Measurements from ENCODE around the gene HM13. TPM values are rescaled to one million over a fixed set of nuclear protein-coding genes. Genes with fewer than 3 reads are reported as not detected.
"Not testable (repeated sequence)": the region's sequence is repeated elsewhere in the genome, so short reads cannot be mapped to it uniquely, and the experiment has no call there.

Gene HM13
- polyA plus RNA-seq, 10 donors, result 70.3 to 105 (median 79.2) TPM

DNA sequence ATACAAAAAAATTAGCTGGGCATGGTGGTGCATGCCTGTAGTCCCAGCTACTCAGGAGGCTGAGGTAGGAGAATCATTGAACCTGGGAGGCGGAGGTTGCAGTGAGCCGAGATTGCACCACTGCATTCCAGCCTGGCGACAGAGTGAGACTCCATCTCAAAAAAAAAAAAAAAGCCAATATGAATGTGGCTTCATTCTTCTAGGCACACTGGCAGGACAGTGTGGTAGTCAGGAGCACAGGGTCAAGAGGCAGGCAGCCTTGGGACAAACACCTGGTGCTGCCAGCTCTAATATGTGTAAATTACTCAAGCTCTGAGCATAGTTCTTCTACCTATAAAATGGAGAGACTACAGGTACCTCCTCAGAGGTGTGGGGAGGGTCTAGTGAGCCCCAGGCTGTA is 25.4 kb downstream of the HM13 start:
- DNase-seq, result not testable (repeated sequence)

DNA sequence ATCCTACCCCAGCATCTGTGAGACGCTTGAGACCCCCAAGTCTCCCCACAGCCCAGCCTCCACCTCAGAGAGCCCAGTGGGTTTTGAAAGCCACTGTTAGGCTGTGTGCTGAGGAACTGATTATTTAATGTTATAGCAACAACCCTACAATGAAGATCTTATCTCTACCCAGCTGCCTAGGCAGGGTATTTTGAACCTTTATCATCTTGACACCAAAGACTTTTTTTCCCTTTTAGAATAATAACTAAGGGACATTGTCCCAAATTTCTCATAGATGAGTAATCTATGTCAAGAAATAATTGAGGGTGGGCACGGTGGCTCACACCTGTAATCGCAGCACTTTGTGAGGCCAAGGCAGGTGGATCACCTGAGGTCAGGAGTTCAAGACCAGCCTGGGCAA is 26.2 kb downstream of the HM13 start:
- DNase-seq, result no peak

DNA sequence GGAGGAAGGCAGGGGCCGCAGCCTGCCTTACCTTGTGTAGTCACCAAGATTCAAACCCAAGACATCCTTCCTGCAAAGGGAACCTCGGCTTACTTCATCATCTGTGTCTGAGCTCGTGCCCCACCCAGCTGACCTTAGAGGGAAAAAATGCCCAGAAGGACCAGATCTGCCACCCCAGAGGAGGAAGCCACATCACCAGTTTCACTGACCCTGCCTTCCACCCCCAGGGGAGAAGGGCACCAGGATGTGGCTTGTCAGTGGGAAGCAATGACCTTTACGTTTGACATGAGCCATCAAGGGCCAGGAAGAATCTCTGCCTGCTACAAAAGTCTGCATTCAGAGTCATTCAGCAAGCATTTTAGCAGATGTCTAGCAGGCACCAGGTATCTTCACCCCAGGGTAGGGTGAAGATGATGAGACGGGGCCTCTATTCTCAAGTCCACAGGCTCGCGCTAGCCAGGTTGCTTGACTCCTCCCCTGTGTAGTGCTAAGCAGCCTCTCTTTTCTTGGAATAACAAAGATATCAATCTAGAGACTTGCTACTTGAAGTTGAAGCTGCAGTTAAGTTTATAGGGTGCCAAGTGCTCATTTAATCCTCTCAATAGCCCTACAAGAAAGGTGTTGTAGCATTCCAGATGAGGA is 28.1 kb downstream of the HM13 start:
- no peak for DNase-seq

DNA sequence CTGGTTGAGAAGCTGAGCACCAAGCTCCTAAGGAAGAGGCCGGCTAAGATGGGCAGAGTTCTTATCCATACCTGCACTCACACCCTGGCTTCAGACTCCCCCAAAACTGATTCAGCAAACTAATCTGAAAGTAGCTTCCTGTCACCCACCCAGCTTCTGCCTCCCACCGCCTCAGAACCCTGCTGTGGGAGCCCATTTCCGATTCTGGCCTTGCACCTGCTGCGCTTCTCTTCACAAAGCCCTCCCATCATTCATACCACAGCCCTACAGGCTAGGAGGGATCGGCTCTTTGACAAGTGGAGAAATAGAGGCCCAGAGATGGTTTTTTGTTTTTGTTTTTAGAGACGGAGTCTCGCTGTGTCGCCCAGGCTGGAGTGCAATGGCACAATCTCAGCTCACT is 28.7 kb downstream of the HM13 start:
- DNase-seq, result no peak

DNA sequence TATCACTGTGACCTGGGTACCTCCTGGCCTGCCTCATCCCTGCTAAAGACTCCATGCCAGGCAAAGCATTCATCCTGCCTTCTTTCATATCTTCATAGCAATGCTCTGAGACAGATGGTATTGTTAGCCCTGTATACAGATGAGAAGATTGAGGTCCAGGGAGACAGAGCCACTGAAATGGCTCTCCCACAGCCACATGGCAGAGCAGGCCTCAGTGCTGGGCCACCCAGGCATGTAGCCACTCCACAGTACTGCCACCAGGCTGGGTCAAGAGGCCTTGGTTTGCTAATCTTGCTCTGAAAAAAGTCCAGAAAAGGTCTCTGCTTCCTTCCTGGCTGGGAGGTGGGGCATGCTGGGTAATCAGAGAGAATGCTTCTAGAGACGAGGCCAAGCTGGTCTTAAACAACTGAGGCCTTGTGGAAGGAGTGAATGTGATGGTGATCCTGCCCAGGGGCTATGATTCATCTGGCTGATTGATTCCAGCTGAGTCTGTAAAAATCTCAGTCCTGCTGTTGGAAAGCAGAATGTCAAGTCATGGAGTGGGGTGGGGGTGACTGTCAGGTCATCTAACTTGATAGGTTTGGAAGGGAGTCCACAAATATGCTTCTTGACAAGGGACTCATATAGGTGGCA is 29.8 kb downstream of the HM13 start:
- peak; percentile 44 to 93 (median 65) for DNase-seq

DNA sequence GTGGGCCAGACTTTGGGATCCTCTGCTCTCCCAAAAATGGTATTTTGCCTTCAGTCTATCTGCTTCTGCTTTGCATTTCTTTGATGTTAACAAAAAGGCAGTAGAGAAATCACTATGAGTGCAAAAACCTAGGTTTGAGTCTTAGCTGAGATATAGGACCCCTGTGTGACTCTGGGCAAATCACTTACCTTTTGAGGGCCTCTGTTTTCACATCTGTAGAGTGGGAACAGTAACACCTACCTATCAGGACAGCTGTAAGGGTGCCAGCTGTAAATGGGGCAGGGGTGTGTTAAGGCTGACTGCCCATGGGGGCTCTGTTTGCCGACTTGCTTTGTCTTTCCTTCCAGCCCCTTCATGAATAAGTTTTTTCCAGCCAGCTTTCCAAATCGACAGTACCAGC is 30.4 kb downstream of the HM13 start:
- no peak for DNase-seq

DNA sequence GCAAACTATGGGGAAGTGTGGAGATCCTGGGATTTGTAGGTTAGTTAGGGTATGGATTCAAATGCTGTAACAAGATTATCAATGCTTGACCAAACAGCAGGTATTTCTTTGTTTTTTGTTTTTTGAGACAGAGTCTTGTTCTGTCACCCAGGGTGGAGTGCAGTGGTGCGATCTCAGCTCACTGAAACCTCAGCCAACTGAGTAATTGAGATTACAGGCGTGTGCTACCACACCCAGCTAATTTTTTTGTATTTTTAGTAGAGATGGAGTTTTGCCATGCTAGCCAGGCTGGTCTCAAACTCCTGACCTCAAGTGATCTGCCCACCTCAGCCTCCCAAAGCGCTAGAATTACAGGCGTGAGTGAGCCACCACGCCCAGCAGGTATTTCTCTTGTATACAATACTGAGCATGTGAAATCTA is 31.4 kb downstream of the HM13 start:
- not testable (repeated sequence) for DNase-seq

DNA sequence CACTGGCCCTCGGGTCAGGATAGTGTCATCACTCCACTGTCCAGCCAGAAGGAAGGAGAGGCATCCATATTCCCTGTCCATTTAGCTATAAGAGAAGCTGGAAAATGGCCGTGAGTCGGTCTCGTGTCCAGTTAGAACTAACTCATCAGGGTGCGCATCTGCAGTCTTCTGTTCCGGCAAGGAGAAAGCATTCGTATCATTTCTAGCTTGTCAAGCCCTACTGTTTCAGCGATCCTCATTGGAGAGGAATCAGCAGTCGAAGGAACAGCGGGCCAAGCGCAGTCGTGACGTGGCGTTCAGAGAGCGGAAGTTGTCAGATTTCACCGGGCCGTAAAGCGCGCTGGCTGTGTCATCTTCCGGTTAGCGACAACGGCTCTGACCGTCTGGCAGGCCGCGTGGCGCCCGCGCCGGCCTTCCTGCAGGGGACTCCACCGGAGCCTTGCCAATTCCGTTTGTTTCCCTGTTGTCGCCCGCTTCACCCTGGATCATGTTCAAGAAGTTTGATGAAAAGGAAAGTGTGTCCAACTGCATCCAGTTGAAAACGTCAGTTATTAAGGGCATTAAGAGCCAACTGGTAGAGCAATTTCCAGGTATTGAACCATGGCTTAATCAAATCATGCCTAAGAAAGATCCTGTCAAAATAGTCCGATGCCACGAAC is 32.9 kb downstream of the HM13 start:
- peak; percentile 86 to 95 (median 92) for DNase-seq

DNA sequence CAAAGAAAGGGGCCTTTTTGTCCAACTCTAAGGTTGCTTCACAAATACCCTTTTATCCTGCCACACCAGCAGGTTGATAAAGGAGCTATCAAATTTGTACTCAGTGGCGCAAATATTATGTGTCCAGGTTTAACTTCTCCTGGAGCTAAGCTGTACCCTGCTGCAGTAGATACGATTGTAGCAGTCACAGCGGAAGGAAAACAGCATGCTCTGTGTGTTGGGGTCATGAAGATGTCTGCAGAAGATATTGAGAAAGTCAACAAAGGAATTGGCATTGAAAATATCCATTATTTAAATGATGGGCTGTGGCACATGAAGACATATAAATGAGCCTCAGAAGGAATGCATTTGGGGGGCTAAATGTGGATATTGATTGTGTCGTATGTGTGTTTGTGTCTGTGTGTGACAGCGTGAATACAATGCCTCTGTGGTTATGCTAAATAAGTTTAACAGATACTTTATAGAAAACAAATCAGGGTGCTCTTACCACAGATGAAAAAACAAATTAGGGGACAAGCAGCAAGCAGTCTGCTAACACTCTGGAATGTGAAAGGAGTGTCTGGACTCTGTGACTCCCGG is 33.6 kb downstream of the HM13 start:
- no peak for DNase-seq

DNA sequence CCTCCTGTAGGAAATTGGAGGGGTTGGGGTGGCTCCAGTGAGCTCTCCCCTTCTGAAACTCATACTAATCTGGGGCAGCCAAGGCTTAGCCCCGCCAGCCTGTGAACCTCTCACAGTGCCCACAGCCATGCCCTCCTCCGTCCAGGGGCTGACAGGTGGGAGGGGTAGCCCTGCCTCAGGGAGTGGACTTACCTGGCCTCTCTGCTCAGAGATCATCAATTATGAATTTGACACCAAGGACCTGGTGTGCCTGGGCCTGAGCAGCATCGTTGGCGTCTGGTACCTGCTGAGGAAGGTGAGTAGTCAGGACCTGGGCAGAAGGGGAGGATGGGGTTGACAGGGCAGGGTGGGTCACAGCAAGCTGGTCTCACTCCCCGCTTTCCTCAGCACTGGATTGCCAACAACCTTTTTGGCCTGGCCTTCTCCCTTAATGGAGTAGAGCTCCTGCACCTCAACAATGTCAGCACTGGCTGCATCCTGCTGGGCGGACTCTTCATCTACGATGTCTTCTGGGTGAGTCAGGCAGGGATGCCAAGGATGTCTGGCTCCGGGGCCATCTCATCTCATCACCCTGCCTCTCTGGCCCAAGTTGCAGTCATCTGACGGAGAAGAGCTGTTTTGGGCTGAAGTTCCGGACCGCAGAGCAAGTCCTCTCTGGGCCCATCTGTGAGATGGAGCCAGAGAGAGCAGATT is 34.7 kb downstream of the HM13 start:
- DNase-seq, result no peak

DNA sequence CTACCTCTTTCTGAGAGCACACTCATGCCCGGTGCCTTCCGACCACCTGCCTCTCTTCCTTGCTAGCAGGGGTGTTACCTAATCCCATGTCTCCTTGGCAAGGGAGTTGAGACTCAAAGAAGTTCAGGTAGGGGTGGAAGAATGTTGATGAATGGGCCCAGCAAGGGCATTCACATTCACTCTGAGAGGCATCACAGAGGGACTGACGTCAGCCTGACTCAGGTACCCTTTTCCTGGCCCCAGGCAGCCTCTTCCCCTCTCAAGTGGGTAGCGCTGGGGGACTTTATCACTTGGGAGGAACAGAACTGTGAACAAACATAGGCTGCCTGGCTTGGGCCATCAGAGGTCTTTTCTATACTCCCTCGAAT is 35.3 kb downstream of the HM13 start:
- no peak for DNase-seq

DNA sequence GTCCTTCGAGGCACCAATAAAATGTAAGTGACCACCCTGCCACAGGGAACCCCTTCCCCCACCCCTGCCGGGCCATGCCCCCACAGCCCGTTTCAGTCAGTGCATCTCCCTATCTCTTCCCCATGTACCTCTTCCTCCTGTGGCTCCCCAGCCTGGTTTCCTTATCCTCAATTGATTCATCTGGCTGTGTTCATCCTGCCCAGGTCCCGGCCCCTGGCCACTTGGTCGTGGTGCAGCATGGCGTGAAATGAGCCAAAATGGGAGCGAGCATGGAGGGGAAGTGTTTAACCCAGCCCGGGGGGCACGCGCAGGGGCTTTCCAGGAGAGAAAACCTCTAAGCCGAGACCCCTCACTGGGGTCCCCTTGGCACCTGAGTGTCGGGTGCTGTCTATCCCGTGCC is 35.9 kb downstream of the HM13 start:
- no peak for DNase-seq

DNA sequence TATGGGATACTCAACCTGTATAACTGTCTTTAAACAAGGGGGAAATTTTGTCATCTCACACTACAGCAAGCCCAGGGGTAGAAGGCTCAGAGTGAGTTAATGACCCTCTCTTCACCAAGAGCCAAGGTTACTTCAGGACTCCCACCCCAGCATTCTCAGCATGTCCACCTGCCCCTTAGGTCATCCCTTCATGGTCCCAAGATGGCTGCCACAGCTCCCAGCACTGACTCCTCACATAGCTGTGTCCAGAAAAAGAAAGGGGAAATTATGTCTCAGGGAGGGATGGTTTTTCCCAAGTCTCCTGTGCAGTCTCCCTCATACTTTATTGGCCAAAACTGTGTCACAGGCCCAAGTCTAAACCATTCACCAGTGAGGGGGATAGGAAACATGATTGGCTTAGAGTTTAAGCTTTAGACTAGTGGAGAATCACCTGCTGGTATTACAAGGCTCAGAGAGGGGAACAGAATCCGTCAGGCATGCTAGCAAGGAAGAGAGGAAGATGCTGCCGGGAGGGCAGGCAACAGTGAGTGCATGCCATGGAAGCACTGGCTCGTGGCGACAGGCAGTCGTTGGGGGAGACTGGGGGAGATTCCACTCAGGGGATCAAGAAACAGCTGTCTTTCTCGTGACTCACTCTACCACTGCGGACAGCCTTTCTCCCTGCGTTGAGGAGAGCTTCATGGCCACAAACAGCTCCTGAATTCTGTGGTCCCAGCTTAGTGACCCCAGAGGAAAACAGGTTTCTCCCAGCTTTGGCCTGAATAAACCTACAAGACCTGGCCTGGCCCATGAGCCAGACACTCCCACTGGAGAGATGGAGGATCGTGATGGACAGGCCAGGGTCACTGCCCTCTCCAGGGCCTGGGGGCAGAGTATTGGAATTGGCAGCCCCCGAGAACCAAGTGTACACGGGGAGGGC is 37.2 kb downstream of the HM13 start:
- DNase-seq, result no peak

DNA sequence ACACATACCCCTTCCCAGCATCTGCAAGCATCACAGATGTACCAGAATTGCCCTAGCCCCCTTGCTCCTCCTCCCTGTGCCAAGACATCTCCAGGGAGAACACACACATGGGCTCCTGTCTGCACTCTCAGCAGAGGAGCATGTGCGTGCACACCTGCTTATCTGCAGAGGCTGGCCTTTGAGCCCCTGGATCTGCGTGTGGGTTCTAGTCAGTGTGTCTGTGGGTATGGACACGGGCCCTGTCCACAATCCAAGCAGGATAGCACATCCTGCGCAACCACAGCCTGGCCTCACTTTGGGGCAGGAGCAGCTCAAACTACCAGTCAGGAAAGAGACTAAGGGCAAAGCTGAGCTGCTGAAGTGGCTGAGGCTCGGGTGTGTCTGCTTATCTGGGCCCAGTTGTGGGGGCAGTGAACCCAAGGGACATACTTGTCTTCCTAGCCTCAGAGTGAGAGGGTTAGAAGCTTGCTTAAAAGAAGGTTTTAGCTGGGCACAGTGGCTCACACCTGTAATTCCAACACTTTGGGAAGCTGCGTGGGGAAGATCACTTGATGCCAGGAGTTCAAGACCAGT is 41.0 kb downstream of the HM13 start:
- DNase-seq, result no peak

DNA sequence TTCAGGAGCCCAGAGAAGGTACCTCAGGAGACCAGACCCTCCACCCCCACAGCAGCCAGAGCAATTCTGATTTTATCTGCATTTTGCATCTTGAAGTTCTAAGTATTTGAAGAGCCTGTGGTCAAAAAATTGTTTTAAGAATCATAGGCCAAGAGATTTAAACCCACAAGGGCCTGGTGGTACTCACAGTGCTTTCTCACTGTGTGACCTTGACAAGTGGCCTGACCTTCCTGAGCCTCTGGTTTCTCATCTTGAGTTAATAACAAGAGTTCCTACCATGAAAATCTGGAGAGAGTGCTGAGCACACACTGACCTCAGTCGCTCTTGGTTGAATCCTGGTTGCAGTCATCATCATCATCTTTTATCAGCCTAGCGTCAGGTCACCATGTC is 45.5 kb downstream of the HM13 start:
- no peak for DNase-seq

DNA sequence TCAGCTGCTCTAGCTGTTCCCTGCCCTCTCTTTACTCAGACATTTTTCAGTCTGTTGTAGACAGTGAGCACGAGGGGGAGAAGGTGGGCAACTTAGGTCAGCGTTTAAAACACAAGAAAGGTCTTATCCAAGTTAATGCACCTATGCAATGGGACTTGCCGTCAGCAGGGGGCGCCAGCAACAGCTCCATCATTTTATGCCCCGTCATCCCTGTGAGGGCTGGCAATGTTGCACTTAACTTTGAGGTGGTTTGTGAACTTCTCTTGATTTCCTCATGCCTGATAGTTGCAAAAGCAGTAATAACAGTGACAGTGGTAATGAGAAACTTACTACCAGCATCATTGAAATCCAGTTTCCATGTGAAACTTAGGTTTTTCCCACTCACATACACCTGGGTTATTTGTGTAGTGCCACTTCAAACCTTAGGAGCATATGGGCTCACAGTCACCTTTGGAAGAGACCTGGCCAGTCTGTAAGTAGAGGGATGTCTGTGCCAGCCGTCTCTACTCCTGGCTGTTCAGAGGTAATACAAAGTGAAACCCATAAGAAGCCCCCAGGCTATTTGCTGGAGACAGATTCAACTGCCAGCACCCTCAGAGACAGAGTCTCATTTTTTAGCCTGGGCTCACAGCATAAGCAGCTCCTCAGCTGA is 46.0 kb downstream of the HM13 start:
- peak; percentile 51 to 63 (median 52) for DNase-seq

DNA sequence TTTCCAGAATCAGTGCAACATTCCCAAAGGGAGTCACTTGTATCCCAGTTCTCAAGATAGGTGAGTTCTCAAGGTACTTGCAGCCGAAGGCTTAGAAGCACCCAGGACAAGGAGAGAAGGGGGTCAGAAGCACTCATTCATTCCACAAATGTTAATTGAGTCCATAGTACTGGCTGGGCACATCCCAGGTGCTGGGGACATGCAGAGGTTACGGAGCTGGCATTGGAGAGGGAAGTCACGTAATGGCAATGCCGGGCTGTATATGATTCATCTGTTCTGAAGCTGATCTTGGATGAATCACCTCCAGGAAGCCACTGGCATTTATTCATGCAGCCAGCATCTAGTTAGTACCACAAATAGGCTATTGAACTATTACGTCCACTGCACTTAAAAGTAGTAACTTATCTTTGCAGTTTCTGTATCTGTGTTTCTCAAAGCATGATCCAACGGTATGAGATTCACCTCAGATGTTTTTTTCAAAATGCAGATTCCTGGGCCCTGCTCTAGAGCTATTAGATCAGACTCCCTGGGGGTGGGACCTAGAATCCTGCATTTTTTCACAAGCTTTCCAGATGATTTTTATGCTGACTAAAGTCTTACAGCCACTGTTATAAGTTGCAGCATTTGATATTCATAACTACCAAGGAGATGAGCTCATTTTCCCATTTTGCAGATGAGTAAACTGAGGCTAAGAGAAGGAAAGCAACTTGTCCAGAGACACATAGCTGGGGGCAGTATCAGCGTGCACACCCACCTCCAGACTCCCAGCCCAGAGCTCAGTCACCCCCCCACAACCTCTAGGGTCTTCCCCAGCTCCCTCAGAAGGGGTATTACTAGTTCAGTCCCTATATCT is 46.7 kb downstream of the HM13 start:
- DNase-seq, result peak in 1 of 3 donors; percentile 83

DNA sequence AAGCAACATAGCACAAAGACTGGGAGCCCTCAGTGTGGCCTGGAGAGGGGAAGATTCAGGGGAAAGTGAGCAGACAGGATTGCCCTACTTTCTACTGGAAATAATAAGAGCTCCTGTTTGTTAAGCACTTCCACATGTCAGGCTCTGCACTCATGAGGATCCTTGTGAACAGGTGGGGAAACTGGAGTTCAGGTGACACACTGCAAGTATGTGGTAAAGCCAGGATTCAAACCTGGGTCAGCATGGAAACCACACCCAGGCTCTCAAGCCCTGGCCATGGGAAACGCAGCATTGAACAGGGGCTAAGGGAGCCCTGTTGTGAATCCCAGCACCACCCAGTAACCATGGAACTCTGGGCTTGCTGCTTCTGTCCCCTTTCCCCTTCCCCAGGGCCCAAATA is 48.0 kb downstream of the HM13 start:
- DNase-seq, result no peak

DNA sequence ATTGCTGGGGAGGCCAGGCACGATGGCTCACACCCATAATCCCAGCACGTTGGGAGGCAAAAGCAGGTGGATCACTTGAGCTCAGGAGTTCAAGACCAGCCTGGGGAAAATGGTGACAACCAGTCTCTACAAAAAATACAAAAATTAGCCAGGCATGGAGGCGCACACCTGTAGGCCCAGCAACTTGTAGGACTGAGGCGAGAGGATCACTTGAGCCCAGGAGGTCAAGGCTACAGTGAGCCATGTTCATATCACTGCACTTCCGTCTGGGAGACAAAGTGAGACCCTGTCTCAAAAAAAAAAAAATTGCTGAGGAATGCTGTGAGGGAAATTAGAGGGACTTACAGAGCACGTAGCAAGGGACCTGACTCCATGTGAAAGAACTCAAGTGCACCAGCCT is 50.0 kb downstream of the HM13 start:
- DNase-seq, result no peak
